Measurements from ENCODE around the gene ASZ1.

- TF ChIP-seq CTCF (IDR thresholded peaks at IDR 0.05; ENCODE audit: low read depth, low read length, poor library complexity, severe bottlenecking) (no peak), EZH2phosphoT487 (IDR thresholded peaks at IDR 0.05; ENCODE audit: borderline replicate concordance, low read length) (no peak)
Observed at GRCh38 chr7:117346161-117346560, 81.1 kb downstream of the ASZ1 start.
